ENCODE data around the gene SLC10A3.

Gene SLC10A3, protein sequence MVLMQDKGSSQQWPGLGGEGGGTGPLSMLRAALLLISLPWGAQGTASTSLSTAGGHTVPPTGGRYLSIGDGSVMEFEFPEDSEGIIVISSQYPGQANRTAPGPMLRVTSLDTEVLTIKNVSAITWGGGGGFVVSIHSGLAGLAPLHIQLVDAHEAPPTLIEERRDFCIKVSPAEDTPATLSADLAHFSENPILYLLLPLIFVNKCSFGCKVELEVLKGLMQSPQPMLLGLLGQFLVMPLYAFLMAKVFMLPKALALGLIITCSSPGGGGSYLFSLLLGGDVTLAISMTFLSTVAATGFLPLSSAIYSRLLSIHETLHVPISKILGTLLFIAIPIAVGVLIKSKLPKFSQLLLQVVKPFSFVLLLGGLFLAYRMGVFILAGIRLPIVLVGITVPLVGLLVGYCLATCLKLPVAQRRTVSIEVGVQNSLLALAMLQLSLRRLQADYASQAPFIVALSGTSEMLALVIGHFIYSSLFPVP

DNA sequence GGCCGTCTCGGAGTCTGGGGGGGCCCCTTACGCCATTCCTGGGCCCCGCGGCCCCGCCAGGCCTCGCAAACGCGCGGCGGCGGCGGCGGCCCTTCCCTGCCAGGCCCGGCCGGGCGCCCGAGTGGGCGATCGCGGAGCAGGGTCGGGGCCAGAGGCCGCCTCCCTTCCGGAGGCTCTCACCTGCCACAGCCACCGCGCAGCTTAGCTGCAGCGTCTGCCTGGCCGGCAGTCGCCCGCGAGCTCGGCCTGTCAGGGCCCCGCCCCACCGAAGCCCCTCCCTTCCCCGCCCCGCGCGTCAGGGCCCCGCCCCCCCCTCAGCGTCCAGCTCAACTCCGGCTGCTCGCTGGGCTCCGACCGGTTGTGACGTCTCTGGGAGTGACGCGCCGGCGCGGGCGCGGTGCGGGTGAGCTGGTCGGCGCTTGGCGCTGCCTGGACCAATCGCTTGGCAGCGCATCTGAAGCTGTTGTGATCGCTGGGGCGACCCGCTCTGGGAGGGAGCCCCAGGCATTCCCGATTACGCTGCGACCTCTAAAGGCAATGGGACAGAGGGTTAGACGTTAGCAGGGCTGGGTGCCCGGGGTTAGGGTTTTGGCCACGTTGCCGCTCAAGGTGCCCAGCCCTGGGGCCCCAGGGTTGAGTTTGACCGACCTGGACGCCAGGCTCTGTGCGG lies at the start of gene SLC10A3:
SLC10A3 (minus strand) TSS at position 216 of the 670 bp plus-strand sequence. CDS start 1,689 bp downstream, outside the sequence.
- peak; percentile 97 for DNase-seq (ENCODE audit: extremely low read depth, insufficient read length)
- H3K27me3 ChIP-seq (replicated peaks; ENCODE audit: control insufficient read depth, insufficient read depth, low read length): no peaks in the 10 kb centered on the region
- H3K36me3 ChIP-seq (ENCODE audit: control insufficient read depth, insufficient read depth, low read length): peaks cover 2% of the 10 kb centered on the region; the same call in 1 of the 2 replicates
- peak within 1 kb of the TSS; percentile 73 for H3K4me3 ChIP-seq (replicated peaks; ENCODE audit: low read depth, low read length)
- TF ChIP-seq, protein P1, sequence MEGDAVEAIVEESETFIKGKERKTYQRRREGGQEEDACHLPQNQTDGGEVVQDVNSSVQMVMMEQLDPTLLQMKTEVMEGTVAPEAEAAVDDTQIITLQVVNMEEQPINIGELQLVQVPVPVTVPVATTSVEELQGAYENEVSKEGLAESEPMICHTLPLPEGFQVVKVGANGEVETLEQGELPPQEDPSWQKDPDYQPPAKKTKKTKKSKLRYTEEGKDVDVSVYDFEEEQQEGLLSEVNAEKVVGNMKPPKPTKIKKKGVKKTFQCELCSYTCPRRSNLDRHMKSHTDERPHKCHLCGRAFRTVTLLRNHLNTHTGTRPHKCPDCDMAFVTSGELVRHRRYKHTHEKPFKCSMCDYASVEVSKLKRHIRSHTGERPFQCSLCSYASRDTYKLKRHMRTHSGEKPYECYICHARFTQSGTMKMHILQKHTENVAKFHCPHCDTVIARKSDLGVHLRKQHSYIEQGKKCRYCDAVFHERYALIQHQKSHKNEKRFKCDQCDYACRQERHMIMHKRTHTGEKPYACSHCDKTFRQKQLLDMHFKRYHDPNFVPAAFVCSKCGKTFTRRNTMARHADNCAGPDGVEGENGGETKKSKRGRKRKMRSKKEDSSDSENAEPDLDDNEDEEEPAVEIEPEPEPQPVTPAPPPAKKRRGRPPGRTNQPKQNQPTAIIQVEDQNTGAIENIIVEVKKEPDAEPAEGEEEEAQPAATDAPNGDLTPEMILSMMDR (IDR thresholded peaks at IDR 0.05; ENCODE audit: insufficient read depth, low read length, poor library complexity, severe bottlenecking): no peak

DNA sequence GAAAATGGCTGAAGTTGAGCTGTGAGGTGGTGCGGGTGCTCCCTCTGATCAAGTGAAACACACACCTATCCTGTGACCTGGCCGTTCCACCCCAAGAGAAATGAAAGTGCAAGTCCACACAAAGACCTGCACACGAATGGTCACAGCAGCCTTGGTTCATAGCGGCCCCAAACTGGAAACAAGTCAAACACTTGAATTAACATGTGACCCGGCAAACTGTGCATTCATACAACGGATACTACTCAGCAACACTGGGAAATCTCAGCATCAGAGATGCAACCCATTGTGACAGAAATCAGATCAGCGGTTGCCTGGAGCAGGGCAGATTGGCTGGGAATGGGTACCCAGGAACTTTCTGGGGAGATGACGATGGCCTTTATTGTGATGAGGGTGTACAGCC lies 48.6 kb upstream of the SLC10A3 start:
- peaks cover 1% of the 10 kb centered on the region for H3K36me3 ChIP-seq (ENCODE audit: control insufficient read depth, insufficient read depth, low read length)
- no peak for DNase-seq (ENCODE audit: extremely low read depth, insufficient read length)
- TF ChIP-seq, protein P1 (IDR thresholded peaks at IDR 0.05; ENCODE audit: insufficient read depth, low read length, poor library complexity, severe bottlenecking): no peak
- no peaks in the 10 kb centered on the region for H3K27me3 ChIP-seq (replicated peaks; ENCODE audit: control insufficient read depth, insufficient read depth, low read length)
- no peak overlapping the region for H3K4me3 ChIP-seq (replicated peaks; ENCODE audit: low read depth, low read length)

DNA sequence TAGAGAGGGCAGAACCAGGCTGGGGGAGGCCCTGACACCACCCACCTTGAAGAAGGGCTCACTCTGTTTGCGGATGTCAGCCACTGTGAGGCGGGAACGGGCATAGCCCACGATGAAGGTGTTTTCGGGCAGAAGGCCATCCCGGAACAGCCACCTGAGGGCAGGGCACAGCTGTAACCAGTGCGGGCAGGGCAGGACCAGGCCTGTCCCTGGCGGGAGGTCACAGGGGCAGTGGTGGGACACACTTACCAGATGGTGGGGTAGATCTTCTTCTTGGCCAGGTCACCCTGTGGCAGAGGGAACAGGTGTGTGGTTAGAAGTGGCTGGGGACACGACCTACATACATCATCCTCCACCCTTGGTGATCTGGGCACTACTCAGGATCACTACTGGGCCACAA lies 45.5 kb upstream of the SLC10A3 start:
- Histone ChIP-seq H3K36me3 (ENCODE audit: control insufficient read depth, insufficient read depth, low read length) (peaks cover 7% of the 10 kb centered on the region), H3K4me3 (replicated peaks; ENCODE audit: low read depth, low read length) (no peak overlapping the region), H3K27me3 (replicated peaks; ENCODE audit: control insufficient read depth, insufficient read depth, low read length) (no peaks in the 10 kb centered on the region)
- DNase-seq (ENCODE audit: extremely low read depth, insufficient read length): no peak
- TF ChIP-seq, protein P1 (IDR thresholded peaks at IDR 0.05; ENCODE audit: insufficient read depth, low read length, poor library complexity, severe bottlenecking): no peak

DNA sequence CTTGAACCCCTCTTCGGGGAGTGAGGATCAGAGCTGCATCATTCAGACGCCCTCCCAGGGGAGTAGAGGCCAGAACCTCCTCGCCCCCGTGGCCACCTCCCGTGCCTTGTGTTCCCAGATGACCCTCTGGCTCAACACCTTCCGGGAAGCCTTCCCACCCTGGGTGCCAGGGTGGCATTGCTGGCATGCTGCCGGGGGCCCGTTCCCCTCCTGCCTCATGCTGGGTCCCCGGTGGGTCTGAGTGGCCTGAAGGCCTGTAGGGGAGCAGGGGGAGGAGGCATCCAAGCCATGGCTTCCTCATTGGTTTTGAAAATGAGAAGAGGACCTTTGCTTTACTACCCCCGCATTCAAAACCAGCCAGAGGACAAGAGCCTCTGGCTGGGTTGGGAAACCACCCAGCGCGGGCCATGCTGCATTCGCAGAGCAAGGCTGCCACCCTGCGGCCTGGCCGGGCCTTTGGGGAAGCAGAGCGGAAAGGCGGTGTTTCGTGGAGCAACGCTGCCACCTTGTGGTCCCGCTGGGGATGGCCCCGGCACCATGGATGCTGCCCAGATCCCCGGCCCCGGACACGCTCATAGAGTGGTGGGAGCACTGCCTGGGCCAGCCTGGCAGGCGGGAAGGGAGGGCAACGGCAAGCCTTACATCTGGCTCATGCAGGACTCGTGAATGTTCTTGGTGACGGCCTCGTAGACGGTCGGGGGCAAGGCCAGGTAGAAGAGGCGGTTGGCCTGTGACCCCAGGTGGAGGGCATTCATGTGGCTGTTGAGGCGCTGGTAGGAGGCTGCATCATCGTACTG lies 44.3 kb upstream of the SLC10A3 start:
- Histone ChIP-seq H3K27me3 (replicated peaks; ENCODE audit: control insufficient read depth, insufficient read depth, low read length) (no peaks in the 10 kb centered on the region), H3K4me3 (replicated peaks; ENCODE audit: low read depth, low read length) (no peak overlapping the region), H3K36me3 (ENCODE audit: control insufficient read depth, insufficient read depth, low read length) (peaks cover 7% of the 10 kb centered on the region)
- DNase-seq (ENCODE audit: extremely low read depth, insufficient read length): peak; percentile 85
- TF ChIP-seq, protein P1 (IDR thresholded peaks at IDR 0.05; ENCODE audit: insufficient read depth, low read length, poor library complexity, severe bottlenecking): peak; percentile 99

DNA sequence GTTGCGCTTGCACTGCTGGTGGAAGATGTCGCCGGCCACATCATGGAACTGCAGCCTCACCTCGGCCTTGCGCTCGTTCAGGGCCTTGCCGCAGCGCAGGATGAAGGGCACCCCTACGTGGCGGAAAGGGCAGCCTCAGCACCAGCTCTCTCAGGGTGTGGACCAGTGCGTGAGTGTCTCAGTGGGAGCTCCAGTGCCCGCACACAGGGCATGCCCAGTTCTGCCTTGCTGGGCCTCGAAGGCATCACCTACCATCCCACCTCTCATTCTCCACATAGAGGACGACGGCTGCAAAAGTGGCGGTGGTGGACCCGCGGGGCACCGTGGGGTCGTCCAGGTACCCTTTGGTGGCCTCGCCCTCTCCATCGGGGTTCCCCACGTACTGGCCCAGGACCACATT lies 42.3 kb upstream of the SLC10A3 start:
- TF ChIP-seq, protein P1 (IDR thresholded peaks at IDR 0.05; ENCODE audit: insufficient read depth, low read length, poor library complexity, severe bottlenecking): no peak
- no peaks in the 10 kb centered on the region for H3K27me3 ChIP-seq (replicated peaks; ENCODE audit: control insufficient read depth, insufficient read depth, low read length)

More for the DNA sequence above, 42.3 kb upstream of the SLC10A3 start:
- DNase-seq (ENCODE audit: extremely low read depth, insufficient read length): no peak
- Histone ChIP-seq H3K36me3 (ENCODE audit: control insufficient read depth, insufficient read depth, low read length) (peaks cover 7% of the 10 kb centered on the region), H3K4me3 (replicated peaks; ENCODE audit: low read depth, low read length) (no peak overlapping the region)
